SJSA1 (cell line): ENCODE measurements around the gene DYNLL2. TPM values are rescaled to one million over a fixed set of nuclear protein-coding genes. Genes with fewer than 3 reads are reported as not detected.

Experiments used
- DNase-seq, 2 experiments: peaks; one replicate each; pipeline ENCODE4 v3.0.0-alpha.2; 2015 to 2020; ENCODE audit warnings: low spot score in 2 of 2, low read depth in 1 of 2
- H3K27ac ChIP-seq: fragments of 250-450 bp; sonication (Bioruptor Pico); 2 replicates; pipeline ENCODE4 v1.5.1; 2020; ENCODE audit warnings: mild to moderate bottlenecking, moderate library complexity
- H3K27me3 ChIP-seq: fragments of 250-450 bp; sonication (Bioruptor Pico); replicated peaks from 2 replicates; pipeline ENCODE4 v1.5.1; 2020; ENCODE audit warnings: mild to moderate bottlenecking, moderate library complexity
- H3K36me3 ChIP-seq: fragments of 250-450 bp; sonication (Bioruptor Pico); 2 replicates; pipeline ENCODE4 v1.5.1; 2020; ENCODE audit warnings: mild to moderate bottlenecking
- H3K4me1 ChIP-seq: fragments of 250-450 bp; sonication (Bioruptor Pico); replicated peaks from 2 replicates; pipeline ENCODE4 v1.6.1; 2021; ENCODE audit warnings: mild to moderate bottlenecking
- H3K4me3 ChIP-seq: fragments of 250-450 bp; sonication (Bioruptor Pico); 2 replicates; pipeline ENCODE4 v1.5.1; 2020; ENCODE audit warnings: mild to moderate bottlenecking
- H3K9me3 ChIP-seq: fragments of 250-450 bp; sonication (Bioruptor Pico); replicated peaks from 2 replicates; pipeline ENCODE4 v1.5.1; 2020; ENCODE audit warnings: mild to moderate bottlenecking
- total RNA-seq: library from RNA; depleted of rRNA; stranded (reverse); fragments of >200 nt; shearing (Covaris generic); gene quantifications from 2 replicates; pipeline ENCODE4 v1.2.3, GENCODE V29; 2014

DYNLL2 gene
- total RNA-seq, 1 experiment from 2014 or later: 21.5 TPM

- peak overlapping the region; percentile 73 for H3K27ac ChIP-seq
- no peak for DNase-seq
- peak overlapping the region; percentile 26 for H3K4me3 ChIP-seq
- peaks cover 9% of the 10 kb centered on the region for H3K27me3 ChIP-seq
- peaks cover 8% of the 10 kb centered on the region for H3K9me3 ChIP-seq
- peaks cover 45% of the 10 kb centered on the region for H3K36me3 ChIP-seq
- H3K4me1 ChIP-seq: peaks cover 20% of the 10 kb centered on the region
These were observed 814 bp upstream of the DYNLL2 start for GRCh38 chr17:58082341-58082869.

GRCh38 chr17:58083491-58084316, 485 bp downstream of the DYNLL2 start:
- DNase-seq: peak; percentile 72 to 80
- peaks cover 20% of the 10 kb centered on the region for H3K4me1 ChIP-seq
- H3K27ac ChIP-seq: peak overlapping the region; percentile 70
- peak overlapping the region; percentile 100 for H3K4me3 ChIP-seq
- H3K9me3 ChIP-seq: peaks cover 8% of the 10 kb centered on the region
- peaks cover 58% of the 10 kb centered on the region for H3K36me3 ChIP-seq
- H3K27me3 ChIP-seq: no peaks in the 10 kb centered on the region; the same call in 1 of the 2 replicates

- H3K27ac ChIP-seq: 0 out of 2 replicates have a peak overlapping the region, but pooled peaks have one; percentile 70
These were observed 1.2 kb downstream of the DYNLL2 start for GRCh38 chr17:58084317-58084981.

GRCh38 chr17:58085039-58085715, 2.0 kb downstream of the DYNLL2 start:
- Histone ChIP-seq H3K27me3 (no peaks in the 10 kb centered on the region; the same call in 1 of the 2 replicates), H3K4me1 (peaks cover 20% of the 10 kb centered on the region), H3K36me3 (peaks cover 73% of the 10 kb centered on the region), H3K9me3 (peaks cover 8% of the 10 kb centered on the region), H3K27ac (no peak overlapping the region), H3K4me3 (peak overlapping the region; percentile 100)
- no peak for DNase-seq

More at GRCh38 chr17:58084317-58084981, 1.2 kb downstream of the DYNLL2 start:
- Histone ChIP-seq H3K4me1 (peaks cover 20% of the 10 kb centered on the region), H3K27me3 (no peaks in the 10 kb centered on the region; the same call in 1 of the 2 replicates), H3K4me3 (peak overlapping the region; percentile 100), H3K36me3 (peaks cover 65% of the 10 kb centered on the region), H3K9me3 (peaks cover 8% of the 10 kb centered on the region)
- peak in 1 of 2 experiments; percentile 34 for DNase-seq

GRCh38 chr17:58086953-58087352, 3.7 kb downstream of the DYNLL2 start:
- peaks cover 20% of the 10 kb centered on the region for H3K4me1 ChIP-seq
- no peak overlapping the region for H3K4me3 ChIP-seq
- H3K36me3 ChIP-seq: peaks cover 88% of the 10 kb centered on the region
- DNase-seq: no peak
- H3K9me3 ChIP-seq: peaks cover 8% of the 10 kb centered on the region
- no peaks in the 10 kb centered on the region for H3K27me3 ChIP-seq
- no peak overlapping the region for H3K27ac ChIP-seq

- no peak for DNase-seq
- no peak overlapping the region for H3K4me3 ChIP-seq
- peaks cover 3% of the 10 kb centered on the region for H3K9me3 ChIP-seq
- H3K4me1 ChIP-seq: peaks cover 13% of the 10 kb centered on the region
- H3K27ac ChIP-seq: no peak overlapping the region
- peaks cover 98% of the 10 kb centered on the region for H3K36me3 ChIP-seq
- no peaks in the 10 kb centered on the region for H3K27me3 ChIP-seq
These were observed 5.4 kb downstream of the DYNLL2 start for GRCh38 chr17:58088624-58089023.

- DNase-seq: no peak
- no peak overlapping the region for H3K4me3 ChIP-seq
- peaks cover 98% of the 10 kb centered on the region for H3K36me3 ChIP-seq
- H3K9me3 ChIP-seq: no peaks in the 10 kb centered on the region
- H3K27me3 ChIP-seq: no peaks in the 10 kb centered on the region
- H3K27ac ChIP-seq: no peak overlapping the region
- peaks cover 13% of the 10 kb centered on the region for H3K4me1 ChIP-seq
These were observed 5.9 kb downstream of the DYNLL2 start for GRCh38 chr17:58089111-58089510.

GRCh38 chr17:58091024-58091567, 7.9 kb downstream of the DYNLL2 start:
- Histone ChIP-seq H3K27me3 (no peaks in the 10 kb centered on the region), H3K36me3 (peaks cover 85% of the 10 kb centered on the region), H3K4me1 (no peaks in the 10 kb centered on the region), H3K4me3 (no peak overlapping the region), H3K9me3 (no peaks in the 10 kb centered on the region), H3K27ac (no peak overlapping the region)
- no peak for DNase-seq

GRCh38 chr17:58092101-58092796, 9.0 kb downstream of the DYNLL2 start:
- Histone ChIP-seq H3K27me3 (no peaks in the 10 kb centered on the region), H3K9me3 (no peaks in the 10 kb centered on the region), H3K27ac (no peak overlapping the region), H3K4me1 (no peaks in the 10 kb centered on the region), H3K36me3 (peaks cover 73% of the 10 kb centered on the region), H3K4me3 (no peak overlapping the region)
- DNase-seq: no peak

GRCh38 chr17:58092797-58093385, 9.7 kb downstream of the DYNLL2 start:
- no peak for DNase-seq
- no peak overlapping the region for H3K27ac ChIP-seq
- H3K9me3 ChIP-seq: no peaks in the 10 kb centered on the region
- no peaks in the 10 kb centered on the region for H3K4me1 ChIP-seq
- no peak overlapping the region for H3K4me3 ChIP-seq
- no peaks in the 10 kb centered on the region for H3K27me3 ChIP-seq
- H3K36me3 ChIP-seq: peaks cover 67% of the 10 kb centered on the region

- no peak overlapping the region for H3K27ac ChIP-seq
- no peak overlapping the region for H3K4me3 ChIP-seq
- no peak for DNase-seq
- H3K27me3 ChIP-seq: no peaks in the 10 kb centered on the region
- H3K9me3 ChIP-seq: no peaks in the 10 kb centered on the region
- H3K36me3 ChIP-seq: peaks cover 55% of the 10 kb centered on the region
- no peaks in the 10 kb centered on the region for H3K4me1 ChIP-seq
These were observed 10.9 kb downstream of the DYNLL2 start for GRCh38 chr17:58094118-58094517.

- Histone ChIP-seq H3K4me3 (no peak overlapping the region), H3K27me3 (no peaks in the 10 kb centered on the region), H3K36me3 (peaks cover 29% of the 10 kb centered on the region), H3K9me3 (no peaks in the 10 kb centered on the region), H3K4me1 (no peaks in the 10 kb centered on the region), H3K27ac (no peak overlapping the region)
- DNase-seq: no peak
These were observed 13.7 kb downstream of the DYNLL2 start for GRCh38 chr17:58096892-58097291.
